Endothelial cell of umbilical vein (primary cell): ENCODE data around the gene NLGN1.

Experiments used
- EZH2 ChIP-seq: IDR thresholded peaks from 2 replicates; pipeline ENCODE4 v1.6.1; 2012; ENCODE audit warnings: borderline replicate concordance, low read depth, mild to moderate bottlenecking, moderate library complexity, low read length, inconsistent platforms; ENCODE audit not compliant: severe bottlenecking
- MYC ChIP-seq: IDR thresholded peaks from one replicate; pipeline ENCODE4 v1.6.1; 2011; ENCODE audit warnings: mild to moderate bottlenecking, low read depth, low read length
- POLR2A ChIP-seq: IDR thresholded peaks from 2 replicates; pipeline ENCODE4 v1.6.1; 2012; ENCODE audit warnings: low read depth, mild to moderate bottlenecking, control low read depth, low read length
- POLR2AphosphoS5 ChIP-seq: IDR thresholded peaks from 2 replicates; pipeline ENCODE4 v1.6.1; 2012; ENCODE audit warnings: low read depth, mild to moderate bottlenecking, control low read depth, low read length, moderate library complexity; ENCODE audit not compliant: insufficient read depth
- TF ChIP-seq, protein P1 (sequence below), 2 donors: IDR thresholded peaks; 1 replicate in 1 of 2; 2 replicates in 1 of 2; pipeline ENCODE4 v1.5.1; 2011; ENCODE audit warnings: low read length in 2 of 2, mild to moderate bottlenecking in 2 of 2, moderate library complexity in 2 of 2, control low read depth in 1 of 2, inconsistent platforms in 1 of 2, low read depth in 1 of 2; ENCODE audit not compliant: insufficient read depth in 1 of 2; ENCODE audit errors: extremely low read depth in 1 of 2
- TF ChIP-seq, protein P2 (sequence below): IDR thresholded peaks from 2 replicates; pipeline ENCODE4 v1.6.1; 2011; ENCODE audit not compliant: insufficient read depth, insufficient read length

- TF ChIP-seq, protein P1, sequence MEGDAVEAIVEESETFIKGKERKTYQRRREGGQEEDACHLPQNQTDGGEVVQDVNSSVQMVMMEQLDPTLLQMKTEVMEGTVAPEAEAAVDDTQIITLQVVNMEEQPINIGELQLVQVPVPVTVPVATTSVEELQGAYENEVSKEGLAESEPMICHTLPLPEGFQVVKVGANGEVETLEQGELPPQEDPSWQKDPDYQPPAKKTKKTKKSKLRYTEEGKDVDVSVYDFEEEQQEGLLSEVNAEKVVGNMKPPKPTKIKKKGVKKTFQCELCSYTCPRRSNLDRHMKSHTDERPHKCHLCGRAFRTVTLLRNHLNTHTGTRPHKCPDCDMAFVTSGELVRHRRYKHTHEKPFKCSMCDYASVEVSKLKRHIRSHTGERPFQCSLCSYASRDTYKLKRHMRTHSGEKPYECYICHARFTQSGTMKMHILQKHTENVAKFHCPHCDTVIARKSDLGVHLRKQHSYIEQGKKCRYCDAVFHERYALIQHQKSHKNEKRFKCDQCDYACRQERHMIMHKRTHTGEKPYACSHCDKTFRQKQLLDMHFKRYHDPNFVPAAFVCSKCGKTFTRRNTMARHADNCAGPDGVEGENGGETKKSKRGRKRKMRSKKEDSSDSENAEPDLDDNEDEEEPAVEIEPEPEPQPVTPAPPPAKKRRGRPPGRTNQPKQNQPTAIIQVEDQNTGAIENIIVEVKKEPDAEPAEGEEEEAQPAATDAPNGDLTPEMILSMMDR (IDR thresholded peaks at IDR 0.05; ENCODE audit: extremely low read depth in 1 of 2, insufficient read depth in 1 of 2, low read depth in 1 of 2, low read length in 2 of 2) = no peak
- TF ChIP-seq POLR2AphosphoS5 (no peak), POLR2A (no peak), EZH2 (no peak), MYC (no peak)
- TF ChIP-seq, protein P2, sequence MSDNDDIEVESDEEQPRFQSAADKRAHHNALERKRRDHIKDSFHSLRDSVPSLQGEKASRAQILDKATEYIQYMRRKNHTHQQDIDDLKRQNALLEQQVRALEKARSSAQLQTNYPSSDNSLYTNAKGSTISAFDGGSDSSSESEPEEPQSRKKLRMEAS = no peak
These were observed 310.6 kb downstream of the NLGN1 start for GRCh38 chr3:173708191-173708590.
